Astrocyte (in vitro differentiated cells and primary cell): ENCODE results near the gene EDDM13. TPM values are rescaled to one million over a fixed set of nuclear protein-coding genes. Genes with fewer than 3 reads are reported as not detected.

ENCODE experiments used
- DNase-seq: peaks from one replicate; pipeline ENCODE4 v3.0.0-alpha.2; 2010; ENCODE audit warnings: low read depth
- FAIRE-seq: peaks from 2 replicates; lab custom pipeline; 2011; peaks lifted over from hg19 to GRCh38; lab: Jason Lieb, UNC
- H2AFZ ChIP-seq: 2 replicates; pipeline ENCODE4 v1.6.0; 2012; ENCODE audit warnings: low read depth, low read length, inconsistent platforms
- H3K27ac ChIP-seq: 2 replicates; pipeline ENCODE4 v1.5.1; 2011; ENCODE audit warnings: low read depth, low read length, inconsistent platforms
- H3K27me3 ChIP-seq: 2 replicates; pipeline ENCODE4 v1.6.0; 2011; ENCODE audit warnings: low read length, inconsistent platforms; ENCODE audit not compliant: insufficient read depth
- H3K36me3 ChIP-seq: 2 replicates; pipeline ENCODE4 v1.5.1; 2011; ENCODE audit warnings: low read length, inconsistent platforms; ENCODE audit not compliant: insufficient read depth
- H3K4me1 ChIP-seq: 2 replicates; pipeline ENCODE4 v1.5.1; 2011; ENCODE audit warnings: low read length, inconsistent platforms; ENCODE audit not compliant: insufficient read depth
- H3K4me2 ChIP-seq: 2 replicates; pipeline ENCODE4 v1.6.0; 2012; ENCODE audit warnings: low read length, inconsistent platforms
- H3K4me3 ChIP-seq: 2 replicates; pipeline ENCODE4 v1.5.1; 2011; ENCODE audit warnings: low read depth, mild to moderate bottlenecking, low read length, inconsistent platforms; ENCODE audit not compliant: insufficient read depth
- H3K79me2 ChIP-seq: 2 replicates; pipeline ENCODE4 v1.6.0; 2012; ENCODE audit warnings: mild to moderate bottlenecking, low read length, inconsistent platforms; ENCODE audit not compliant: insufficient read depth
- H3K9ac ChIP-seq: 2 replicates; pipeline ENCODE4 v1.6.0; 2012; ENCODE audit warnings: mild to moderate bottlenecking, low read length, inconsistent platforms
- H3K9me3 ChIP-seq: 2 replicates; pipeline ENCODE4 v1.5.1; 2012; ENCODE audit warnings: low read depth, mild to moderate bottlenecking, low read length, inconsistent platforms; ENCODE audit not compliant: insufficient read depth
- H4K20me1 ChIP-seq: 2 replicates; pipeline ENCODE4 v1.6.0; 2012; ENCODE audit warnings: low read length, inconsistent platforms; ENCODE audit not compliant: insufficient read depth
- H3K27ac Mint-ChIP-seq: one replicate; pipeline ENCODE4 v1.8.0; 2021; ENCODE audit warnings: mild to moderate bottlenecking, mixed read lengths; ENCODE audit not compliant: unreplicated experiment
- H3K27me3 Mint-ChIP-seq: one replicate; pipeline ENCODE4 v1.8.0; 2021; ENCODE audit warnings: low read depth, mixed read lengths; ENCODE audit not compliant: unreplicated experiment
- H3K36me3 Mint-ChIP-seq: one replicate; pipeline ENCODE4 v1.8.0; 2021; ENCODE audit warnings: low read depth, mixed read lengths; ENCODE audit not compliant: unreplicated experiment
- H3K4me1 Mint-ChIP-seq: one replicate; pipeline ENCODE4 v1.8.0; 2021; ENCODE audit warnings: low read depth, mixed read lengths; ENCODE audit not compliant: unreplicated experiment
- H3K4me3 Mint-ChIP-seq: one replicate; pipeline ENCODE4 v1.8.0; 2021; ENCODE audit warnings: mild to moderate bottlenecking, moderate library complexity, mixed read lengths; ENCODE audit not compliant: unreplicated experiment
- H3K9me3 Mint-ChIP-seq: one replicate; pipeline ENCODE4 v1.8.0; 2021; ENCODE audit warnings: mild to moderate bottlenecking, mixed read lengths; ENCODE audit not compliant: unreplicated experiment
- EZH2 ChIP-seq: IDR thresholded peaks from 2 replicates; pipeline ENCODE4 v1.6.1; 2012; ENCODE audit warnings: mild to moderate bottlenecking, low read length, inconsistent platforms; ENCODE audit not compliant: insufficient read depth
- total RNA-seq: library from RNA; stranded (reverse); gene quantifications from 2 replicates; pipeline ENCODE4 v1.2.1, GENCODE V29; 2021
- TF ChIP-seq, protein P1 (sequence below): IDR thresholded peaks from 2 replicates; pipeline ENCODE4 v1.5.1; 2011; ENCODE audit warnings: low read depth, mild to moderate bottlenecking, inconsistent platforms, low read length, moderate library complexity; ENCODE audit not compliant: insufficient read depth

Gene EDDM13
- total RNA-seq, 1 donor from 2014 or later, result not detected

DNA sequence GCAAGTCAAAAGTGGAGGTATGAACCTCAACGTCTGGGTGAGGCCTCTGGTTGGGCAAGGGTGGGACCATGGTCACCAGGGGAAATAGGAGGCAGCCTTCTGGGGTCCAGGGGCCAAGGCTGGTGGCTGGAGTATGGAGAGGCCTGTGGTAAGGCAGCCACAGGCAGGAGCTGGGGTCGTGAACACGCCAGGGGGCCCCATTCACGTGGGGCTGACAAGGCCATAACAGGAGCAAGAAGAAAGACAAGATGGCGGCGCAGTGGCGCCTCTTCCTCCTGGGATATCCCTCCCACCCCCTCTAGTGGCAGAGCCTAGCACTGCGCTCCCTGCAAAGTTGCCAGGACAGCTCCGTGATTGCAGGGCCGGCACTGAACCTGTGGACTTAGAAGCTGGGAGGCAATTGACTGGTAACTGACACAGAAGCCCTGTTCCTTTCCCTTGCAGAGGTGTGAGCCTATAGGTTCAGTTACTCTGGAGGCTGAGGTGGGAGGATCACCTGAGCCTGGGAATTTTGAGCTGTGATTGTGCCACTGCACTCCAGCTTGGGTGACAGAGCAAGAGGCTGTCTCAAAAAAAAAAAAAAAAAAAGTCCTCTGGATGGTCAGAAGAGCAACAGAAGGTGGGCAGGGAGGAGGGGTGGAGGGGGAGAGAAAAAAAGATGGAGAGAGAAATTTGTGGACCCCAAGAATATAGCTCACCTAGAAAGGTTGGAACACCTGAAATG, 19.7 kb upstream of the EDDM13 start:
- Mint-ChIP-seq H3K4me1 (no peaks in the 10 kb centered on the region), H3K27me3 (no peaks in the 10 kb centered on the region), H3K4me3 (no peak overlapping the region), H3K9me3 (peaks cover 7% of the 10 kb centered on the region), H3K27ac (peak overlapping the region; percentile 64), H3K36me3 (peaks cover 4% of the 10 kb centered on the region)
- H3K36me3 ChIP-seq, result no peaks in the 10 kb centered on the region
- no peak overlapping the region for H3K4me2 ChIP-seq
- H3K9me3 ChIP-seq, result no peaks in the 10 kb centered on the region
- no peak overlapping the region for H3K9ac ChIP-seq
- no peaks in the 10 kb centered on the region for H4K20me1 ChIP-seq
- H3K27ac ChIP-seq, result no peak overlapping the region
- no peak for FAIRE-seq
- no peak overlapping the region for H3K4me3 ChIP-seq
- H2AFZ ChIP-seq, result peak overlapping the region; percentile 78
- no peaks in the 10 kb centered on the region for H3K27me3 ChIP-seq
- no peaks in the 10 kb centered on the region for H3K79me2 ChIP-seq
- no peak for TF ChIP-seq EZH2
- TF ChIP-seq, protein P1, sequence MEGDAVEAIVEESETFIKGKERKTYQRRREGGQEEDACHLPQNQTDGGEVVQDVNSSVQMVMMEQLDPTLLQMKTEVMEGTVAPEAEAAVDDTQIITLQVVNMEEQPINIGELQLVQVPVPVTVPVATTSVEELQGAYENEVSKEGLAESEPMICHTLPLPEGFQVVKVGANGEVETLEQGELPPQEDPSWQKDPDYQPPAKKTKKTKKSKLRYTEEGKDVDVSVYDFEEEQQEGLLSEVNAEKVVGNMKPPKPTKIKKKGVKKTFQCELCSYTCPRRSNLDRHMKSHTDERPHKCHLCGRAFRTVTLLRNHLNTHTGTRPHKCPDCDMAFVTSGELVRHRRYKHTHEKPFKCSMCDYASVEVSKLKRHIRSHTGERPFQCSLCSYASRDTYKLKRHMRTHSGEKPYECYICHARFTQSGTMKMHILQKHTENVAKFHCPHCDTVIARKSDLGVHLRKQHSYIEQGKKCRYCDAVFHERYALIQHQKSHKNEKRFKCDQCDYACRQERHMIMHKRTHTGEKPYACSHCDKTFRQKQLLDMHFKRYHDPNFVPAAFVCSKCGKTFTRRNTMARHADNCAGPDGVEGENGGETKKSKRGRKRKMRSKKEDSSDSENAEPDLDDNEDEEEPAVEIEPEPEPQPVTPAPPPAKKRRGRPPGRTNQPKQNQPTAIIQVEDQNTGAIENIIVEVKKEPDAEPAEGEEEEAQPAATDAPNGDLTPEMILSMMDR, result peak; percentile 84
- H3K4me1 ChIP-seq, result no peaks in the 10 kb centered on the region
- peak; percentile 28 for DNase-seq

DNA sequence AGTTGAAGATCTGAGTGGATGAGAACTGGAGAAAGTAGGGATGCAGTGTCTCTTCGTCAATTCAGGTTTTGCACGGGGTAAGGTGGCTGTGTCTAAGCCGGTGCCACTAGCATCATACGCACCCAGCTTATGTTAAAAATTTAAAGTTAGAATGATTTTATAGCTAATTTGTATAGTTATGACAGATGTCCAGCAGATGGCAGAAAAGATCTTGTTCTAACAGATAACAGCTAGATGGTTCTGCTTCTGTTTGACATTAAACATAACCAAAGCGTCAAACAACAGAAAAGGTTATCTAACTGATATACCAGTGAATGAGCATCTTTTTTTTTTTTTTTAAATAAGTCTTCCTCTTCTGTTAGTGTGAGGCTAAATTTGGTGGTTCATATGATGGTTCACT, 18.8 kb upstream of the EDDM13 start:
- Mint-ChIP-seq H3K27ac (no peak overlapping the region), H3K27me3 (no peaks in the 10 kb centered on the region), H3K4me1 (no peaks in the 10 kb centered on the region), H3K9me3 (peaks cover 7% of the 10 kb centered on the region), H3K36me3 (peaks cover 8% of the 10 kb centered on the region), H3K4me3 (no peak overlapping the region)
- Histone ChIP-seq H3K4me2 (no peak overlapping the region), H3K9me3 (no peaks in the 10 kb centered on the region), H4K20me1 (no peaks in the 10 kb centered on the region), H3K4me1 (no peaks in the 10 kb centered on the region), H3K9ac (no peak overlapping the region), H3K36me3 (no peaks in the 10 kb centered on the region), H3K79me2 (no peaks in the 10 kb centered on the region), H3K4me3 (no peak overlapping the region), H3K27ac (no peak overlapping the region), H3K27me3 (no peaks in the 10 kb centered on the region), H2AFZ (no peak overlapping the region)
- FAIRE-seq (no peak), DNase-seq (peak; percentile 45)
- no peak for TF ChIP-seq EZH2
- TF ChIP-seq, protein P1, result peak; percentile 35

DNA sequence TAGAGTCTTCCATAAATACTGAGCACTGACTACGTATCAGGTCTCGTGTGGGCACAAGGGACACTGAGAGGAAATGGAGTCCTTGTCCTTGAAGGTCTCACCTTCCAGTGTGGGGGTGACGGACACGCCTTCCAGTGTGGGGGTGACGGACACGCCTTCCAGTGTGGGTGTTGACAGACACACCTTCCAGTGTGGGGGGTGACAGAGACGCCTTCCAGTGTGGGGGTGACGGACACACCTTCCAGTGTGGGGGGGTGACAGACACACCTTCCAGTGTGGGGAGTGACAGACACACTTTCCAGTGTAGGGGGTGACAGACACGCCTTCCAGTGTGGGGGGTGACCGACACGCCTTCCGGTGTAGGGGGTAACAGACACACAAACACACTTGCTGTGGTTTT, 14.3 kb upstream of the EDDM13 start:
- Histone ChIP-seq H3K9ac (no peak overlapping the region), H3K36me3 (no peaks in the 10 kb centered on the region), H3K4me2 (no peak overlapping the region), H3K4me3 (no peak overlapping the region), H3K79me2 (no peaks in the 10 kb centered on the region), H3K4me1 (no peaks in the 10 kb centered on the region), H3K9me3 (no peaks in the 10 kb centered on the region), H3K27ac (no peak overlapping the region), H2AFZ (no peak overlapping the region), H3K27me3 (no peaks in the 10 kb centered on the region), H4K20me1 (no peaks in the 10 kb centered on the region)
- H3K36me3 Mint-ChIP-seq, result peaks cover 4% of the 10 kb centered on the region
- H3K4me1 Mint-ChIP-seq, result no peaks in the 10 kb centered on the region
- no peaks in the 10 kb centered on the region for H3K27me3 Mint-ChIP-seq
- DNase-seq (no peak), FAIRE-seq (no peak)
- H3K27ac Mint-ChIP-seq, result no peak overlapping the region
- TF ChIP-seq, protein P1, result no peak
- TF ChIP-seq EZH2, result no peak
- no peaks in the 10 kb centered on the region for H3K9me3 Mint-ChIP-seq
- H3K4me3 Mint-ChIP-seq, result no peak overlapping the region
